Measurements from ENCODE around the gene FANCI. TPM values are rescaled to one million over a fixed set of nuclear protein-coding genes. Genes with fewer than 3 reads are reported as not detected.
A peak's percentile ranks its signal among the peaks of the same experiment; 100 is the strongest.

Gene FANCI
- total RNA-seq, 1 donor from 2014 or later: 133 TPM

DNA sequence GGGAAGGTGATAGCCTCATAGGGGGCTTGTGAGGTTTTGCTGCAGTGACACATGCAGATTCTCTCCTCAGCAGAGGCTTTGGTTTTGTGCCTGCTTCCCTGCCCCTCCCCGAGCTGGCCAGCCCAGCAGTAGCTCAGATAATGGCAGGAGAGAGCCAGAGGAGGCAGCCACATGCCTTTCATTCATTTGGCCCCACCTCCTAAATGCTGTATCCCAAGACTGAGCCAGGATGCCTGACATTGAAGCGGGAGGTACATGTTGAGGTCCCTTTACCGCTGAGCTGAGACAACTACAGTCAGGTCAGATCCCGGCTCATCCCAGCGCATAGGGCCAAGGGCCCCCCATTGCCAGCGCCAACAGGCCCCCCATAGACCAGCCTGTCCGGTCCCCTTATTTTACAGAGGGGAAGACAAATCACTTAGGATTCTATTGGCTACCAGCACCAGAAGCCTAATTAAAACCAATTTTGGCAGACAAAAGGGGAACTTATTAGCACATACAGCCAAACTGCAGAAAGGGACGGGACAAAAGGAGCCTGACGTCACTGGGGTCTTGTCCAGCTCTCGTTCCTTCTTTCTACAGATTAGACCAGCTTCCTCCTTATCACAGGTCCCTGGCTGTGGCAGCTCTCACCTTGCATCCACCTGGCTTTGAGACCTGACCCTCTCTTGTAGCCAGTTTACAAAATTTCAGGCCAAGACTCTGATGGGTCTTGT lies 102.9 kb downstream of the FANCI start:
- Histone ChIP-seq H3K4me3 (peak overlapping the region; percentile 9), H3K27me3 (peaks cover 9% of the 10 kb centered on the region), H3K79me2 (ENCODE audit: low read depth) (no peaks in the 10 kb centered on the region), H3K36me3 (no peaks in the 10 kb centered on the region), H3K4me1 (peaks cover 13% of the 10 kb centered on the region), H3K9ac (no peak overlapping the region), H3F3A (ENCODE audit: low read depth) (peaks cover 12% of the 10 kb centered on the region), H3K9me3 (ENCODE audit: low read depth) (no peaks in the 10 kb centered on the region), H3K4me2 (peak overlapping the region; percentile 69), H4K20me1 (ENCODE audit: low read depth) (no peaks in the 10 kb centered on the region), H2AFZ (replicated peaks) (peak overlapping the region; percentile 69), H3K27ac (no peak overlapping the region)
- no peak for TF ChIP-seq EZH2 (IDR thresholded peaks at IDR 0.05)
- no peak for TF ChIP-seq EZH2phosphoT487 (IDR thresholded peaks at IDR 0.05)
- TF ChIP-seq, protein P1, sequence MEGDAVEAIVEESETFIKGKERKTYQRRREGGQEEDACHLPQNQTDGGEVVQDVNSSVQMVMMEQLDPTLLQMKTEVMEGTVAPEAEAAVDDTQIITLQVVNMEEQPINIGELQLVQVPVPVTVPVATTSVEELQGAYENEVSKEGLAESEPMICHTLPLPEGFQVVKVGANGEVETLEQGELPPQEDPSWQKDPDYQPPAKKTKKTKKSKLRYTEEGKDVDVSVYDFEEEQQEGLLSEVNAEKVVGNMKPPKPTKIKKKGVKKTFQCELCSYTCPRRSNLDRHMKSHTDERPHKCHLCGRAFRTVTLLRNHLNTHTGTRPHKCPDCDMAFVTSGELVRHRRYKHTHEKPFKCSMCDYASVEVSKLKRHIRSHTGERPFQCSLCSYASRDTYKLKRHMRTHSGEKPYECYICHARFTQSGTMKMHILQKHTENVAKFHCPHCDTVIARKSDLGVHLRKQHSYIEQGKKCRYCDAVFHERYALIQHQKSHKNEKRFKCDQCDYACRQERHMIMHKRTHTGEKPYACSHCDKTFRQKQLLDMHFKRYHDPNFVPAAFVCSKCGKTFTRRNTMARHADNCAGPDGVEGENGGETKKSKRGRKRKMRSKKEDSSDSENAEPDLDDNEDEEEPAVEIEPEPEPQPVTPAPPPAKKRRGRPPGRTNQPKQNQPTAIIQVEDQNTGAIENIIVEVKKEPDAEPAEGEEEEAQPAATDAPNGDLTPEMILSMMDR (IDR thresholded peaks at IDR 0.05): no peak
- Mint-ChIP-seq H3K36me3 (no peaks in the 10 kb centered on the region), H3K27ac (no peak overlapping the region), H3K9me3 (no peaks in the 10 kb centered on the region), H3K4me1 (no peaks in the 10 kb centered on the region), H3K4me3 (no peak overlapping the region), H3K27me3 (ENCODE audit: insufficient read depth, low read depth) (peaks cover 19% of the 10 kb centered on the region)
- peak; percentile 71 for DNase-seq (ENCODE audit: low spot score)

GRCh38 chr15:89349206-89349558 lies 105.4 kb downstream of the FANCI start:
- Histone ChIP-seq H4K20me1 (ENCODE audit: low read depth) (no peaks in the 10 kb centered on the region), H3K27ac (no peak overlapping the region), H3K4me1 (peaks cover 13% of the 10 kb centered on the region), H3F3A (ENCODE audit: low read depth) (peaks cover 12% of the 10 kb centered on the region), H3K27me3 (peaks cover 35% of the 10 kb centered on the region), H3K79me2 (ENCODE audit: low read depth) (no peaks in the 10 kb centered on the region), H3K9me3 (ENCODE audit: low read depth) (no peaks in the 10 kb centered on the region), H3K4me2 (no peak overlapping the region), H3K36me3 (no peaks in the 10 kb centered on the region), H3K4me3 (no peak overlapping the region), H3K9ac (no peak overlapping the region), H2AFZ (replicated peaks) (no peak overlapping the region)
- Mint-ChIP-seq H3K9me3 (no peaks in the 10 kb centered on the region), H3K4me3 (no peak overlapping the region), H3K27ac (no peak overlapping the region), H3K36me3 (no peaks in the 10 kb centered on the region), H3K4me1 (no peaks in the 10 kb centered on the region), H3K27me3 (ENCODE audit: insufficient read depth, low read depth) (peaks cover 22% of the 10 kb centered on the region)
- DNase-seq (ENCODE audit: low spot score): no peak
- TF ChIP-seq EZH2 (IDR thresholded peaks at IDR 0.05) (no peak), EZH2phosphoT487 (IDR thresholded peaks at IDR 0.05) (no peak)
- TF ChIP-seq, protein P1 (IDR thresholded peaks at IDR 0.05): no peak

GRCh38 chr15:89352476-89352875 lies 108.7 kb downstream of the FANCI start:
- H3K27ac ChIP-seq: no peak overlapping the region
- H3K9me3 ChIP-seq (ENCODE audit: low read depth): no peaks in the 10 kb centered on the region
- H3K9me3 Mint-ChIP-seq: no peaks in the 10 kb centered on the region
- H3K36me3 ChIP-seq: no peaks in the 10 kb centered on the region
- no peak overlapping the region for H3K4me3 Mint-ChIP-seq
- no peaks in the 10 kb centered on the region for H3K79me2 ChIP-seq (ENCODE audit: low read depth)
- peaks cover 7% of the 10 kb centered on the region for H4K20me1 ChIP-seq (ENCODE audit: low read depth)
- TF ChIP-seq EZH2phosphoT487 (IDR thresholded peaks at IDR 0.05): no peak
- DNase-seq (ENCODE audit: low spot score): no peak
- H3K27ac Mint-ChIP-seq: no peak overlapping the region
- H3K4me3 ChIP-seq: no peak overlapping the region
- H3K4me1 ChIP-seq: no peaks in the 10 kb centered on the region
- H3K27me3 ChIP-seq: peaks cover 67% of the 10 kb centered on the region
- H3F3A ChIP-seq (ENCODE audit: low read depth): peaks cover 4% of the 10 kb centered on the region
- H3K4me1 Mint-ChIP-seq: peaks cover 6% of the 10 kb centered on the region
- H2AFZ ChIP-seq (replicated peaks): no peak overlapping the region
- H3K4me2 ChIP-seq: no peak overlapping the region
- H3K36me3 Mint-ChIP-seq: no peaks in the 10 kb centered on the region
- H3K9ac ChIP-seq: no peak overlapping the region
- peaks cover 32% of the 10 kb centered on the region for H3K27me3 Mint-ChIP-seq (ENCODE audit: insufficient read depth, low read depth)

GRCh38 chr15:89353991-89354390 lies 110.2 kb downstream of the FANCI start:
- H3K27me3 ChIP-seq: peaks cover 78% of the 10 kb centered on the region
- no peak for DNase-seq (ENCODE audit: low spot score)
- no peak overlapping the region for H2AFZ ChIP-seq (replicated peaks)
- TF ChIP-seq EZH2 (IDR thresholded peaks at IDR 0.05) (no peak), EZH2phosphoT487 (IDR thresholded peaks at IDR 0.05) (no peak)
- TF ChIP-seq, protein P1 (IDR thresholded peaks at IDR 0.05): no peak
- H3K4me3 ChIP-seq: no peak overlapping the region
- H4K20me1 ChIP-seq (ENCODE audit: low read depth): peaks cover 17% of the 10 kb centered on the region
- H3K4me1 Mint-ChIP-seq: peaks cover 6% of the 10 kb centered on the region
- H3K9me3 ChIP-seq (ENCODE audit: low read depth): no peaks in the 10 kb centered on the region
- peaks cover 46% of the 10 kb centered on the region for H3K27me3 Mint-ChIP-seq (ENCODE audit: insufficient read depth, low read depth)
- H3K79me2 ChIP-seq (ENCODE audit: low read depth): no peaks in the 10 kb centered on the region
- no peaks in the 10 kb centered on the region for H3K9me3 Mint-ChIP-seq
- H3K27ac ChIP-seq: no peak overlapping the region
- H3K9ac ChIP-seq: no peak overlapping the region
- peaks cover 4% of the 10 kb centered on the region for H3F3A ChIP-seq (ENCODE audit: low read depth)
- no peak overlapping the region for H3K4me2 ChIP-seq
- H3K4me1 ChIP-seq: no peaks in the 10 kb centered on the region
- no peak overlapping the region for H3K4me3 Mint-ChIP-seq
- H3K36me3 Mint-ChIP-seq: no peaks in the 10 kb centered on the region
- no peaks in the 10 kb centered on the region for H3K36me3 ChIP-seq
- H3K27ac Mint-ChIP-seq: no peak overlapping the region

All from neural progenitor cell (in vitro differentiated cells).